ENCODE data around the gene JAZF1. TPM values are rescaled to one million over a fixed set of nuclear protein-coding genes. Genes with fewer than 3 reads are reported as not detected.
A peak's percentile ranks its signal among the peaks of the same experiment; 100 is the strongest.

Gene JAZF1
- polyA plus RNA-seq, 4 donors = 0.67 to 4.6 (median 3.5) TPM

- Histone ChIP-seq H3K9me3 (ENCODE audit: control insufficient read depth in 2 of 2, insufficient read depth in 1 of 2, low read depth in 1 of 2, low read length in 1 of 2) (no peaks in the 10 kb centered on the region), H3K27me3 (ENCODE audit: control insufficient read depth in 3 of 3, insufficient read depth in 3 of 3, low read length in 3 of 3) (no peaks in the 10 kb centered on the region), H3K27ac (ENCODE audit: low read depth in 1 of 3, low read length in 2 of 3) (no peak overlapping the region), H3K4me1 (ENCODE audit: control insufficient read depth in 3 of 3, insufficient read depth in 2 of 3, low read depth in 1 of 3, low read length in 2 of 3) (no peaks in the 10 kb centered on the region), H3K4me3 (ENCODE audit: low read depth in 1 of 3, low read length in 3 of 3) (no peak overlapping the region), H3K36me3 (ENCODE audit: control insufficient read depth in 3 of 3, insufficient read depth in 2 of 3, low read depth in 1 of 3, low read length in 3 of 3) (peaks cover 4 to 16% (median 6%) of the 10 kb centered on the region in 3 donors)
- no peak for DNase-seq
- no peak for FAIRE-seq
- WGBS, 3 donors = 97 to 99% (median 98%) methylated on average over 2 of the region's 2 CpGs
These were observed 381.4 kb downstream of the JAZF1 start for GRCh38 chr7:27799212-27799611.

GRCh38 chr7:27795977-27796376 lies 384.6 kb downstream of the JAZF1 start:
- H3K27me3 ChIP-seq (ENCODE audit: control insufficient read depth in 3 of 3, insufficient read depth in 3 of 3, low read length in 3 of 3) = no peaks in the 10 kb centered on the region
- peaks cover 4 to 22% (median 8%) of the 10 kb centered on the region in 3 donors for H3K36me3 ChIP-seq (ENCODE audit: control insufficient read depth in 3 of 3, insufficient read depth in 2 of 3, low read depth in 1 of 3, low read length in 3 of 3)
- H3K27ac ChIP-seq (ENCODE audit: low read depth in 1 of 3, low read length in 2 of 3) = no peak overlapping the region
- no peak overlapping the region for H3K4me3 ChIP-seq (ENCODE audit: low read depth in 1 of 3, low read length in 3 of 3)
- FAIRE-seq (no peak), DNase-seq (no peak)
- no peaks in the 10 kb centered on the region for H3K4me1 ChIP-seq (ENCODE audit: control insufficient read depth in 3 of 3, insufficient read depth in 2 of 3, low read depth in 1 of 3, low read length in 2 of 3)
- no peaks in the 10 kb centered on the region for H3K9me3 ChIP-seq (ENCODE audit: control insufficient read depth in 2 of 2, insufficient read depth in 1 of 2, low read depth in 1 of 2, low read length in 1 of 2)
- 93 to 98% (median 98%) methylated on average over 1 of the region's 1 CpG for WGBS, 3 donors

GRCh38 chr7:27793780-27794179 lies 386.8 kb downstream of the JAZF1 start:
- H3K4me1 ChIP-seq (ENCODE audit: control insufficient read depth in 3 of 3, insufficient read depth in 2 of 3, low read depth in 1 of 3, low read length in 2 of 3) = no peaks in the 10 kb centered on the region
- DNase-seq = no peak
- H3K27me3 ChIP-seq (ENCODE audit: control insufficient read depth in 3 of 3, insufficient read depth in 3 of 3, low read length in 3 of 3) = no peaks in the 10 kb centered on the region
- no peak for FAIRE-seq
- 76 to 86% (median 78%) methylated on average over 1 of the region's 1 CpG for WGBS, 3 donors
- peaks cover 4 to 20% (median 8%) of the 10 kb centered on the region in 3 donors for H3K36me3 ChIP-seq (ENCODE audit: control insufficient read depth in 3 of 3, insufficient read depth in 2 of 3, low read depth in 1 of 3, low read length in 3 of 3)
- H3K9me3 ChIP-seq (ENCODE audit: control insufficient read depth in 2 of 2, insufficient read depth in 1 of 2, low read depth in 1 of 2, low read length in 1 of 2) = no peaks in the 10 kb centered on the region
- H3K27ac ChIP-seq (ENCODE audit: low read depth in 1 of 3, low read length in 2 of 3) = no peak overlapping the region
- no peak overlapping the region for H3K4me3 ChIP-seq (ENCODE audit: low read depth in 1 of 3, low read length in 3 of 3)

- Histone ChIP-seq H3K27ac (ENCODE audit: low read depth in 1 of 3, low read length in 2 of 3) (no peak overlapping the region), H3K4me1 (ENCODE audit: control insufficient read depth in 3 of 3, insufficient read depth in 2 of 3, low read depth in 1 of 3, low read length in 2 of 3) (no peaks in the 10 kb centered on the region), H3K9me3 (ENCODE audit: control insufficient read depth in 2 of 2, insufficient read depth in 1 of 2, low read depth in 1 of 2, low read length in 1 of 2) (no peaks in the 10 kb centered on the region), H3K4me3 (ENCODE audit: low read depth in 1 of 3, low read length in 3 of 3) (no peak overlapping the region), H3K36me3 (ENCODE audit: control insufficient read depth in 3 of 3, insufficient read depth in 2 of 3, low read depth in 1 of 3, low read length in 3 of 3) (peaks cover 0 to 14% (median 13%) of the 10 kb centered on the region in 3 donors), H3K27me3 (ENCODE audit: control insufficient read depth in 3 of 3, insufficient read depth in 3 of 3, low read length in 3 of 3) (no peaks in the 10 kb centered on the region)
- no peak for DNase-seq
- FAIRE-seq = no peak
These were observed 392.2 kb downstream of the JAZF1 start for GRCh38 chr7:27788437-27788836.

GRCh38 chr7:27784399-27785053 lies 396.1 kb downstream of the JAZF1 start:
- peak; percentile 68 for FAIRE-seq
- H3K27ac ChIP-seq (ENCODE audit: low read depth in 1 of 3, low read length in 2 of 3) = no peak overlapping the region

GRCh38 chr7:27782849-27783248 lies 397.7 kb downstream of the JAZF1 start:
- H3K4me3 ChIP-seq (ENCODE audit: low read depth in 1 of 3, low read length in 3 of 3) = no peak overlapping the region
- H3K9me3 ChIP-seq (ENCODE audit: control insufficient read depth in 2 of 2, insufficient read depth in 1 of 2, low read depth in 1 of 2, low read length in 1 of 2) = no peaks in the 10 kb centered on the region
- no peak for FAIRE-seq
- no peak overlapping the region for H3K27ac ChIP-seq (ENCODE audit: low read depth in 1 of 3, low read length in 2 of 3)
- peaks cover 0 to 12% (median 10%) of the 10 kb centered on the region in 3 donors for H3K36me3 ChIP-seq (ENCODE audit: control insufficient read depth in 3 of 3, insufficient read depth in 2 of 3, low read depth in 1 of 3, low read length in 3 of 3)
- 48 to 66% (median 51%) methylated on average over 2 of the region's 2 CpGs for WGBS, 3 donors
- no peaks in the 10 kb centered on the region for H3K4me1 ChIP-seq (ENCODE audit: control insufficient read depth in 3 of 3, insufficient read depth in 2 of 3, low read depth in 1 of 3, low read length in 2 of 3)
- DNase-seq = no peak
- no peaks in the 10 kb centered on the region for H3K27me3 ChIP-seq (ENCODE audit: control insufficient read depth in 3 of 3, insufficient read depth in 3 of 3, low read length in 3 of 3)

More at GRCh38 chr7:27784399-27785053, 396.1 kb downstream of the JAZF1 start:
- DNase-seq = peak; percentile 34 to 59
- Histone ChIP-seq H3K4me3 (ENCODE audit: low read depth in 1 of 3, low read length in 3 of 3) (no peak overlapping the region), H3K9me3 (ENCODE audit: control insufficient read depth in 2 of 2, insufficient read depth in 1 of 2, low read depth in 1 of 2, low read length in 1 of 2) (no peaks in the 10 kb centered on the region), H3K4me1 (ENCODE audit: control insufficient read depth in 3 of 3, insufficient read depth in 2 of 3, low read depth in 1 of 3, low read length in 2 of 3) (no peaks in the 10 kb centered on the region), H3K36me3 (ENCODE audit: control insufficient read depth in 3 of 3, insufficient read depth in 2 of 3, low read depth in 1 of 3, low read length in 3 of 3) (peaks cover 0 to 12% (median 9%) of the 10 kb centered on the region in 3 donors), H3K27me3 (ENCODE audit: control insufficient read depth in 3 of 3, insufficient read depth in 3 of 3, low read length in 3 of 3) (no peaks in the 10 kb centered on the region)
- 57 to 58% (median 58%) methylated on average over 6 of the region's 6 CpGs for WGBS, 3 donors

GRCh38 chr7:27781188-27781587 lies 399.4 kb downstream of the JAZF1 start:
- FAIRE-seq (no peak), DNase-seq (no peak)
- H3K36me3 ChIP-seq (ENCODE audit: control insufficient read depth in 3 of 3, insufficient read depth in 2 of 3, low read depth in 1 of 3, low read length in 3 of 3) = peaks cover 0 to 12% (median 7%) of the 10 kb centered on the region in 3 donors
- no peaks in the 10 kb centered on the region for H3K9me3 ChIP-seq (ENCODE audit: control insufficient read depth in 2 of 2, insufficient read depth in 1 of 2, low read depth in 1 of 2, low read length in 1 of 2)
- H3K4me3 ChIP-seq (ENCODE audit: low read depth in 1 of 3, low read length in 3 of 3) = no peak overlapping the region
- H3K27ac ChIP-seq (ENCODE audit: low read depth in 1 of 3, low read length in 2 of 3) = no peak overlapping the region
- H3K4me1 ChIP-seq (ENCODE audit: control insufficient read depth in 3 of 3, insufficient read depth in 2 of 3, low read depth in 1 of 3, low read length in 2 of 3) = no peaks in the 10 kb centered on the region
- WGBS, 3 donors = 89 to 95% (median 93%) methylated on average over 2 of the region's 2 CpGs
- no peaks in the 10 kb centered on the region for H3K27me3 ChIP-seq (ENCODE audit: control insufficient read depth in 3 of 3, insufficient read depth in 3 of 3, low read length in 3 of 3)
